Upper lobe of left lung (tissue), 4 donors: ENCODE data around the gene APBB1IP.

Source experiments
- CTCF ChIP-seq, 6 experiments: fragments of 450-650 bp in 4 of 6; fragments of 200-600 bp in 2 of 6; sonication (generic) in 2 of 6; IDR thresholded peaks; one replicate each; pipeline ENCODE4 v1.5.1; 2016 to 2019; ENCODE audit warnings: antibody characterized with exemption in 6 of 6
- EP300 ChIP-seq, 4 donors: sonication (generic); formaldehyde crosslinking; IDR thresholded peaks; one replicate each; pipeline ENCODE4 v1.5.1; 2017; ENCODE audit warnings: antibody characterized with exemption in 4 of 4, control low read depth in 2 of 4
- POLR2A ChIP-seq, 4 donors: fragments of 450-650 bp; IDR thresholded peaks; one replicate each; pipeline ENCODE4 v1.5.1; 2016 to 2017; ENCODE audit warnings: antibody characterized with exemption in 4 of 4, mild to moderate bottlenecking in 2 of 4

- TF ChIP-seq CTCF (IDR thresholded peaks at IDR 0.05) = no peak
- TF ChIP-seq EP300 (IDR thresholded peaks at IDR 0.05) = no peak
- no peak for TF ChIP-seq POLR2A (IDR thresholded peaks at IDR 0.05)
Measured at GRCh38 chr10:26410356-26410755, 27.8 kb upstream of the APBB1IP start.
